Amygdala (tissue), 56 donors: ENCODE data around the gene CCL5.
A peak's percentile ranks its signal among the peaks of the same experiment; 100 is the strongest.
"Not testable (repeated sequence)": the region's sequence is repeated elsewhere in the genome, so short reads cannot be mapped to it uniquely, and the experiment has no call there.

Source experiments
- DNase-seq, 56 donors: peaks; one replicate each; lab custom pipeline; 2025; lab: John Stamatoyannopoulos, UW

The CCL5 gene

GRCh38 chr17:35900280-35900679 lies 20.1 kb upstream of the CCL5 start:
- DNase-seq, result no peak

- DNase-seq, result no peak
Measured at GRCh38 chr17:35898283-35899070, 18.3 kb upstream of the CCL5 start.

GRCh38 chr17:35897772-35898171 lies 17.6 kb upstream of the CCL5 start:
- DNase-seq, result not testable (repeated sequence)

- DNase-seq, result no peak
Measured at GRCh38 chr17:35895636-35896587, 15.8 kb upstream of the CCL5 start.

- no peak for DNase-seq
Measured at GRCh38 chr17:35894206-35894605, 14.0 kb upstream of the CCL5 start.

- no peak for DNase-seq
Measured at GRCh38 chr17:35893751-35894150, 13.6 kb upstream of the CCL5 start.

GRCh38 chr17:35892091-35893035 lies 12.2 kb upstream of the CCL5 start:
- DNase-seq, result no peak

- no peak for DNase-seq
Measured at GRCh38 chr17:35891269-35891668, 11.1 kb upstream of the CCL5 start.

- DNase-seq, result no peak
Measured at GRCh38 chr17:35890774-35891155, 10.6 kb upstream of the CCL5 start.

- DNase-seq, result peak in 16 of 56 donors; percentile 1 to 60 (median 7)
Measured at GRCh38 chr17:35889818-35890773, 9.9 kb upstream of the CCL5 start.

- no peak for DNase-seq
Measured at GRCh38 chr17:35889241-35889640, 9.1 kb upstream of the CCL5 start.

GRCh38 chr17:35878361-35878760 lies 1.8 kb downstream of the CCL5 start:
- no peak for DNase-seq

- DNase-seq, result no peak
Measured at GRCh38 chr17:35877345-35878029, 2.7 kb downstream of the CCL5 start.

GRCh38 chr17:35876534-35876933 lies 3.6 kb downstream of the CCL5 start:
- no peak for DNase-seq

GRCh38 chr17:35875800-35876139 lies 4.4 kb downstream of the CCL5 start:
- DNase-seq, result no peak

- no peak for DNase-seq
Measured at GRCh38 chr17:35875072-35875799, 4.9 kb downstream of the CCL5 start.

- no peak for DNase-seq
Measured at GRCh38 chr17:35872196-35872980, 7.8 kb downstream of the CCL5 start.
